H9 (cell line): ENCODE data around the gene TSFM. TPM values are rescaled to one million over a fixed set of nuclear protein-coding genes. Genes with fewer than 3 reads are reported as not detected.

Experiments used
- DNase-seq: peaks from one replicate; pipeline ENCODE4 v3.0.0-alpha.2; 2017
- H2AFZ ChIP-seq: one replicate; pipeline ENCODE4 v1.6.1; 2013; ENCODE audit warnings: mild to moderate bottlenecking, low read length, control low read depth, moderate library complexity
- H2AK5ac ChIP-seq: 2 replicates; pipeline ENCODE4 v1.6.1; 2013; ENCODE audit warnings: low read length, control low read depth, mixed read lengths; ENCODE audit not compliant: insufficient read length
- H2BK120ac ChIP-seq: one replicate; pipeline ENCODE4 v1.6.1; 2013; ENCODE audit warnings: low read depth, mild to moderate bottlenecking, low read length, control low read depth, inconsistent platforms; ENCODE audit not compliant: poor library complexity, severe bottlenecking
- H2BK12ac ChIP-seq: 2 replicates; pipeline ENCODE4 v1.6.1; 2013; ENCODE audit warnings: low read length, control low read depth, mixed read lengths, low read depth; ENCODE audit not compliant: insufficient read length
- H2BK15ac ChIP-seq: 2 replicates; pipeline ENCODE4 v1.6.1; 2013; ENCODE audit warnings: low read depth, low read length, control low read depth
- H2BK20ac ChIP-seq: one replicate; pipeline ENCODE4 v1.6.1; 2013; ENCODE audit warnings: low read depth, mild to moderate bottlenecking, low read length, control low read depth, inconsistent platforms; ENCODE audit not compliant: poor library complexity, severe bottlenecking
- H2BK5ac ChIP-seq: 2 replicates; pipeline ENCODE4 v1.6.1; 2013; ENCODE audit warnings: low read length, control low read depth, mixed read lengths; ENCODE audit not compliant: insufficient read length
- H3K14ac ChIP-seq: 2 replicates; pipeline ENCODE4 v1.6.1; 2013; ENCODE audit warnings: low read length, control low read depth; ENCODE audit not compliant: insufficient read depth
- H3K18ac ChIP-seq: 2 replicates; pipeline ENCODE4 v1.6.1; 2013; ENCODE audit warnings: low read depth, mild to moderate bottlenecking, mixed read lengths, low read length, control low read depth; ENCODE audit not compliant: insufficient read length
- H3K23ac ChIP-seq: 2 replicates; pipeline ENCODE4 v1.6.1; 2013; ENCODE audit warnings: low read length, control low read depth, mixed read lengths, low read depth; ENCODE audit not compliant: insufficient read length
- H3K23me2 ChIP-seq: 2 replicates; pipeline ENCODE4 v1.6.1; 2013; ENCODE audit warnings: low read depth, mild to moderate bottlenecking, mixed read lengths, low read length, control low read depth; ENCODE audit not compliant: insufficient read length, poor library complexity, severe bottlenecking
- H3K27ac ChIP-seq: 2 replicates; pipeline ENCODE4 v1.5.1; 2013; ENCODE audit warnings: low read length, control low read depth, mixed read lengths, low read depth; ENCODE audit not compliant: insufficient read length
- H3K27me3 ChIP-seq: 2 replicates; pipeline ENCODE4 v1.6.1; 2013; ENCODE audit warnings: low read length, control low read depth, inconsistent platforms; ENCODE audit not compliant: insufficient read depth
- H3K4ac ChIP-seq: 2 replicates; pipeline ENCODE4 v1.6.1; 2013; ENCODE audit warnings: low read depth, mild to moderate bottlenecking, control low read depth, inconsistent platforms, low read length, moderate library complexity
- H3K4me1 ChIP-seq: 2 replicates; pipeline ENCODE4 v1.6.1; 2013; ENCODE audit warnings: low read length, control low read depth, inconsistent platforms; ENCODE audit not compliant: insufficient read depth
- H3K4me2 ChIP-seq: 2 replicates; pipeline ENCODE4 v1.6.1; 2013; ENCODE audit warnings: low read length, control low read depth, mixed read lengths; ENCODE audit not compliant: insufficient read length, insufficient read depth
- H3K56ac ChIP-seq: 2 replicates; pipeline ENCODE4 v1.6.1; 2013; ENCODE audit warnings: low read depth, mild to moderate bottlenecking, mixed read lengths, low read length, control low read depth; ENCODE audit not compliant: insufficient read length
- H3K79me1 ChIP-seq: 2 replicates; pipeline ENCODE4 v1.6.1; 2013; ENCODE audit warnings: low read depth, mild to moderate bottlenecking, moderate library complexity, low read length, control low read depth, inconsistent platforms; ENCODE audit not compliant: insufficient read depth, poor library complexity, severe bottlenecking
- H3K79me2 ChIP-seq: 2 replicates; pipeline ENCODE4 v1.6.1; 2013; ENCODE audit warnings: low read length, control low read depth, inconsistent platforms; ENCODE audit not compliant: insufficient read depth
- H3K9ac ChIP-seq: 2 replicates; pipeline ENCODE4 v1.6.1; 2013; ENCODE audit warnings: low read length, control low read depth, mixed read lengths; ENCODE audit not compliant: insufficient read length; ENCODE audit errors: extremely low read depth
- H3K9me3 ChIP-seq: one replicate; pipeline ENCODE4 v1.6.1; 2013; ENCODE audit warnings: low read depth, low read length, inconsistent platforms; ENCODE audit not compliant: control insufficient read depth
- H3T11ph ChIP-seq: one replicate; pipeline ENCODE4 v1.6.1; 2013; ENCODE audit warnings: mild to moderate bottlenecking, low read length, control low read depth, inconsistent platforms
- H4K20me1 ChIP-seq: one replicate; pipeline ENCODE4 v1.6.1; 2013; ENCODE audit not compliant: control insufficient read depth, insufficient read length, insufficient read depth
- H4K5ac ChIP-seq: 2 replicates; pipeline ENCODE4 v1.6.1; 2013; ENCODE audit warnings: low read depth, mild to moderate bottlenecking, mixed read lengths, low read length, control low read depth; ENCODE audit not compliant: insufficient read length
- H4K8ac ChIP-seq: replicated peaks from 2 replicates; pipeline ENCODE4 v1.6.1; 2013; ENCODE audit warnings: low read length, control low read depth, mixed read lengths, low read depth; ENCODE audit not compliant: insufficient read length
- H4K91ac ChIP-seq: 2 replicates; pipeline ENCODE4 v1.6.1; 2013; ENCODE audit warnings: low read depth, mild to moderate bottlenecking, moderate library complexity, mixed read lengths, low read length, control low read depth; ENCODE audit not compliant: insufficient read length
- H3K27ac Mint-ChIP-seq, 3 experiments: 2 replicates in 2 of 3; 3 replicates in 1 of 3; pipeline ENCODE4 v1.8.0; 2020 to 2021; ENCODE audit warnings: mixed read lengths in 3 of 3, mild to moderate bottlenecking in 1 of 3, moderate library complexity in 1 of 3
- H3K27me3 Mint-ChIP-seq: 2 replicates; pipeline ENCODE4 v1.8.0; 2021; ENCODE audit warnings: low read depth, mild to moderate bottlenecking, moderate library complexity, mixed read lengths
- H3K36me3 Mint-ChIP-seq, 3 experiments: 2 replicates in 2 of 3; 3 replicates in 1 of 3; pipeline ENCODE4 v1.8.0; 2020 to 2021; ENCODE audit warnings: low read depth in 3 of 3, mixed read lengths in 3 of 3; ENCODE audit not compliant: insufficient read depth in 1 of 3
- H3K4me1 Mint-ChIP-seq, 2 experiments: 2 replicates each; pipeline ENCODE4 v1.8.0; 2020; ENCODE audit warnings: mixed read lengths in 2 of 2
- H3K4me3 Mint-ChIP-seq, 2 experiments: 2 replicates in 1 of 2; 3 replicates in 1 of 2; pipeline ENCODE4 v1.8.0; 2020 to 2021; ENCODE audit warnings: mild to moderate bottlenecking in 2 of 2, mixed read lengths in 2 of 2, moderate library complexity in 1 of 2
- H3K9me3 Mint-ChIP-seq, 2 experiments: 2 replicates in 1 of 2; 3 replicates in 1 of 2; pipeline ENCODE4 v1.8.0; 2020; ENCODE audit warnings: mild to moderate bottlenecking in 2 of 2, mixed read lengths in 2 of 2, moderate library complexity in 1 of 2
- WGBS: extraction: QIAGEN DNeasy Blood & Tissue Kit; methylation state at CpG from one replicate; pipeline ENCODE4 v1.1.7; 2013; ENCODE audit warnings: missing lambda C conversion rate, low lambda C conversion rate, mixed read lengths; ENCODE audit not compliant: insufficient read length; ENCODE audit errors: extremely low coverage; 5-methylcytosine and 5-hydroxymethylcytosine counted together
- total RNA-seq: library from RNA; stranded (reverse); gene quantifications from 2 replicates; pipeline ENCODE4 v1.2.1, GENCODE V29; 2021
- TF ChIP-seq, protein P1 (sequence below): fragments of 200-600 bp; sonication (generic); conservative IDR thresholded peaks from 3 replicates; pipeline ENCODE4 v1.8.0; 2021; ENCODE audit warnings: antibody characterized with exemption, mild to moderate bottlenecking

Gene TSFM
- total RNA-seq, 1 experiment from 2014 or later, result 50.2 TPM

GRCh38 chr12:57758552-57759359, 23.8 kb upstream of the TSFM start:
- Histone ChIP-seq H3K27me3 (peaks cover 12% of the 10 kb centered on the region), H3K79me2 (no peaks in the 10 kb centered on the region), H4K91ac (no peak overlapping the region), H3K4me1 (no peaks in the 10 kb centered on the region), H3K9ac (no peak overlapping the region), H3K27ac (no peak overlapping the region), H3K4ac (no peak overlapping the region), H4K5ac (no peak overlapping the region), H3K23ac (no peak overlapping the region), H4K20me1 (no peaks in the 10 kb centered on the region), H3K18ac (no peak overlapping the region), H3K23me2 (peaks cover 9% of the 10 kb centered on the region), H2BK5ac (no peak overlapping the region), H2BK120ac (no peak overlapping the region), H2BK15ac (no peak overlapping the region), H3T11ph (no peak overlapping the region), H3K9me3 (no peaks in the 10 kb centered on the region), H3K79me1 (no peaks in the 10 kb centered on the region), H2BK12ac (no peak overlapping the region), H2AFZ (no peak overlapping the region), H3K14ac (no peak overlapping the region), H4K8ac (no peak overlapping the region), H2BK20ac (no peak overlapping the region), H2AK5ac (no peak overlapping the region), H3K56ac (no peak overlapping the region), H3K4me2 (no peak overlapping the region)
- H3K9me3 Mint-ChIP-seq, result 0 out of 5 replicates have a peak, but pooled peaks cover 0 to 2% of the 10 kb centered on the region in 2 experiments
- H3K36me3 Mint-ChIP-seq, result peaks cover 3 to 19% (median 6%) of the 10 kb centered on the region in 3 experiments; a peak in 6 of 7 replicates
- DNase-seq, result no peak
- WGBS, result no CpG with 5 or more reads among the region's 25 CpGs
- TF ChIP-seq, protein P1, sequence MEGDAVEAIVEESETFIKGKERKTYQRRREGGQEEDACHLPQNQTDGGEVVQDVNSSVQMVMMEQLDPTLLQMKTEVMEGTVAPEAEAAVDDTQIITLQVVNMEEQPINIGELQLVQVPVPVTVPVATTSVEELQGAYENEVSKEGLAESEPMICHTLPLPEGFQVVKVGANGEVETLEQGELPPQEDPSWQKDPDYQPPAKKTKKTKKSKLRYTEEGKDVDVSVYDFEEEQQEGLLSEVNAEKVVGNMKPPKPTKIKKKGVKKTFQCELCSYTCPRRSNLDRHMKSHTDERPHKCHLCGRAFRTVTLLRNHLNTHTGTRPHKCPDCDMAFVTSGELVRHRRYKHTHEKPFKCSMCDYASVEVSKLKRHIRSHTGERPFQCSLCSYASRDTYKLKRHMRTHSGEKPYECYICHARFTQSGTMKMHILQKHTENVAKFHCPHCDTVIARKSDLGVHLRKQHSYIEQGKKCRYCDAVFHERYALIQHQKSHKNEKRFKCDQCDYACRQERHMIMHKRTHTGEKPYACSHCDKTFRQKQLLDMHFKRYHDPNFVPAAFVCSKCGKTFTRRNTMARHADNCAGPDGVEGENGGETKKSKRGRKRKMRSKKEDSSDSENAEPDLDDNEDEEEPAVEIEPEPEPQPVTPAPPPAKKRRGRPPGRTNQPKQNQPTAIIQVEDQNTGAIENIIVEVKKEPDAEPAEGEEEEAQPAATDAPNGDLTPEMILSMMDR, result no peak
- H3K27ac Mint-ChIP-seq, result no peak overlapping the region
- no peak overlapping the region; a peak in 1 of 5 replicates for H3K4me3 Mint-ChIP-seq
- peaks cover 28% of the 10 kb centered on the region in 2 experiments for H3K4me1 Mint-ChIP-seq
- peaks cover 46% of the 10 kb centered on the region for H3K27me3 Mint-ChIP-seq
